Colonic mucosa (tissue), 4 donors: Measurements from ENCODE around the gene SPDEF. TPM values are rescaled to one million over a fixed set of nuclear protein-coding genes. Genes with fewer than 3 reads are reported as not detected.

Experiments
- DNase-seq: peaks from one replicate; pipeline ENCODE4 v3.0.0-alpha.2; 2020
- H3K27ac ChIP-seq: fragments of 200-600 bp; one replicate; pipeline ENCODE4 v1.8.0; 2021
- H3K27me3 ChIP-seq: fragments of 200-600 bp; one replicate; pipeline ENCODE4 v1.8.0; 2021
- H3K36me3 ChIP-seq: fragments of 200-600 bp; one replicate; pipeline ENCODE4 v1.8.0; 2021
- H3K4me1 ChIP-seq: fragments of 200-600 bp; one replicate; pipeline ENCODE4 v1.8.0; 2021; ENCODE audit warnings: mild to moderate bottlenecking
- H3K4me3 ChIP-seq: fragments of 200-600 bp; one replicate; pipeline ENCODE4 v1.8.0; 2021
- H3K9ac ChIP-seq, 2 donors: one replicate each; pipeline ENCODE4 v1.7.0; 2013; ENCODE audit warnings: control low read depth in 2 of 2, low read depth in 2 of 2, low read length in 2 of 2
- H3K9me3 ChIP-seq: fragments of 200-600 bp; one replicate; pipeline ENCODE4 v1.8.0; 2021
- CTCF ChIP-seq: fragments of 200-600 bp; IDR thresholded peaks from one replicate; pipeline ENCODE4 v1.8.0; 2022; ENCODE audit warnings: antibody characterized with exemption, mild to moderate bottlenecking
- intact Hi-C: fragments of 100-400 bp; cut with DNase I; formaldehyde crosslinking; loops from one replicate; pipeline ENCODE4 v1.14.1; 2022
- total RNA-seq, 2 donors: library from RNA; stranded (reverse); fragmentation: NEBNext Ultra II Directional in 1 of 2; extraction: Animal tissue kit (Norgen Biotek cat#: 25700) in 1 of 2; gene quantifications; one replicate each; pipeline ENCODE4 v1.2.1, GENCODE V29; 2021
- donor health status: healthy.
- donor health status: DM: no; HTN: no; CAD: no.
- donor health status: DM: no; HTN: no; CAD: no.

Gene SPDEF
- total RNA-seq, 2 donors from 2014 or later: 71.0 to 102 TPM

- Histone ChIP-seq H3K9me3 (no peaks in the 10 kb centered on the region), H3K27ac (no peak overlapping the region), H3K4me1 (peaks cover 7% of the 10 kb centered on the region), H3K4me3 (no peak overlapping the region), H3K27me3 (no peaks in the 10 kb centered on the region), H3K9ac (no peak overlapping the region), H3K36me3 (no peaks in the 10 kb centered on the region)
- TF ChIP-seq CTCF: no peak
- intact Hi-C loops: no loop called here
- no peak for DNase-seq
These were observed 18.1 kb downstream of the SPDEF start for GRCh38 chr6:34537922-34538550.

- peak overlapping the region; percentile 67 for H3K27ac ChIP-seq
- H3K9ac ChIP-seq: peak overlapping the region in 1 of 2 donors; percentile 72
- intact Hi-C loops: no loop called here
- no peak for DNase-seq
- H3K27me3 ChIP-seq: no peaks in the 10 kb centered on the region
- H3K4me3 ChIP-seq: no peak overlapping the region
- no peaks in the 10 kb centered on the region for H3K36me3 ChIP-seq
- TF ChIP-seq CTCF: no peak
- peaks cover 7% of the 10 kb centered on the region for H3K4me1 ChIP-seq
- no peaks in the 10 kb centered on the region for H3K9me3 ChIP-seq
These were observed 18.9 kb downstream of the SPDEF start for GRCh38 chr6:34536959-34537848.

- intact Hi-C loops: no loop called here
- Histone ChIP-seq H3K4me3 (no peak overlapping the region), H3K27me3 (no peaks in the 10 kb centered on the region), H3K36me3 (no peaks in the 10 kb centered on the region), H3K4me1 (peaks cover 7% of the 10 kb centered on the region), H3K9me3 (no peaks in the 10 kb centered on the region), H3K27ac (peak overlapping the region; percentile 67), H3K9ac (peak overlapping the region; percentile 35 to 72)
- no peak for TF ChIP-seq CTCF
- peak; percentile 73 for DNase-seq
These were observed 19.7 kb downstream of the SPDEF start for GRCh38 chr6:34536251-34536958.

- H3K9ac ChIP-seq: peak overlapping the region in 1 of 2 donors; percentile 72
- TF ChIP-seq CTCF: no peak
These were observed 20.5 kb downstream of the SPDEF start for GRCh38 chr6:34535646-34536045.

GRCh38 chr6:34535199-34535598, 20.9 kb downstream of the SPDEF start:
- H3K27ac ChIP-seq: no peak overlapping the region
- no peaks in the 10 kb centered on the region for H3K9me3 ChIP-seq
- peak overlapping the region in 1 of 2 donors; percentile 72 for H3K9ac ChIP-seq
- H3K27me3 ChIP-seq: no peaks in the 10 kb centered on the region
- DNase-seq: no peak
- TF ChIP-seq CTCF: no peak
- intact Hi-C loops: no loop called here
- H3K36me3 ChIP-seq: no peaks in the 10 kb centered on the region
- no peak overlapping the region for H3K4me3 ChIP-seq
- H3K4me1 ChIP-seq: peaks cover 7% of the 10 kb centered on the region

More at GRCh38 chr6:34535646-34536045, 20.5 kb downstream of the SPDEF start:
- H3K36me3 ChIP-seq: no peaks in the 10 kb centered on the region
- peak overlapping the region; percentile 8 for H3K4me3 ChIP-seq
- peaks cover 7% of the 10 kb centered on the region for H3K4me1 ChIP-seq
- no peak overlapping the region for H3K27ac ChIP-seq
- no peaks in the 10 kb centered on the region for H3K27me3 ChIP-seq
- no peak for DNase-seq
- no peaks in the 10 kb centered on the region for H3K9me3 ChIP-seq
- intact Hi-C loops: no loop called here
